ENCODE results near the gene MSRB3.

DNA sequence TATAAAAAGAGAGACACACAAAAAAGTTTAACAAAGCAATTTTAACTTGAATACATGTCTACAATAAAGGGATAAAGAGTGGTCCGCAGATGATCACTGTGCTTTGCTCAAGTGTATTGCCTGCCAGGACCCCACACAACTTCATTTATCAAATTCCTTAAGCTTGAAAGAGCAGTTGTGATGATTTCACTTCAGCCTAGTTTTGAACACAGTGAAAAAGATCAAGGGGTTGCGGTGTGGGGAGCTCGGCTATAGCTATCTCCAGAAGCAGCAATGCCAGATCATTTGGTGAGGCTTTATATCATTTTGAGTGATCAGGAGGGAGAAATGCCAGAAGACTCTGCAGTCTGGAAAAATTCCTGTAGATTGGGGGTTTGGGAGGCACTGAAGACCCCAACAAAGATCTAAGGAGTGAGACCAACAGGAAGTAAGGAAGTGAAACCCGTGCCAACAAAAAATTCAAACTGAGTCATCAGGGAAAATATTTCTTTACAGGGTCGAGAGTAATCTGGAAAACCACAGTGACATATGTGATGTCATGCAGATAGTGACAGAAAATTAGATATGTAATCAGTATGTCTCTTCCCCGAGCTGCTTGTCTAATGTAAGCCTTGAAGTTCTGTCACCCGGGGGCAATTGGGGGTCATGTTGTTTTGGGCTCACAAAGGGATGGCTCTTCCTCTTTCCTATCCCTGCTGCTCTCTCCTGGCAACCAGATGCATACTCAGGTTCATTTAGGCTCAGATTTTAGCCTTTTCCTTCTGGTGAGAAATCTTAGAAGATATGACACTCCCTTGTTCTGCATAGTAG is 221.8 kb downstream of the MSRB3 start:
- TF ChIP-seq POLR2A (IDR thresholded peaks at IDR 0.05) (no peak), EP300 (IDR thresholded peaks at IDR 0.05) (no peak)
- TF ChIP-seq, protein P1, sequence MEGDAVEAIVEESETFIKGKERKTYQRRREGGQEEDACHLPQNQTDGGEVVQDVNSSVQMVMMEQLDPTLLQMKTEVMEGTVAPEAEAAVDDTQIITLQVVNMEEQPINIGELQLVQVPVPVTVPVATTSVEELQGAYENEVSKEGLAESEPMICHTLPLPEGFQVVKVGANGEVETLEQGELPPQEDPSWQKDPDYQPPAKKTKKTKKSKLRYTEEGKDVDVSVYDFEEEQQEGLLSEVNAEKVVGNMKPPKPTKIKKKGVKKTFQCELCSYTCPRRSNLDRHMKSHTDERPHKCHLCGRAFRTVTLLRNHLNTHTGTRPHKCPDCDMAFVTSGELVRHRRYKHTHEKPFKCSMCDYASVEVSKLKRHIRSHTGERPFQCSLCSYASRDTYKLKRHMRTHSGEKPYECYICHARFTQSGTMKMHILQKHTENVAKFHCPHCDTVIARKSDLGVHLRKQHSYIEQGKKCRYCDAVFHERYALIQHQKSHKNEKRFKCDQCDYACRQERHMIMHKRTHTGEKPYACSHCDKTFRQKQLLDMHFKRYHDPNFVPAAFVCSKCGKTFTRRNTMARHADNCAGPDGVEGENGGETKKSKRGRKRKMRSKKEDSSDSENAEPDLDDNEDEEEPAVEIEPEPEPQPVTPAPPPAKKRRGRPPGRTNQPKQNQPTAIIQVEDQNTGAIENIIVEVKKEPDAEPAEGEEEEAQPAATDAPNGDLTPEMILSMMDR (IDR thresholded peaks at IDR 0.05), result no peak

Measured in gastroesophageal sphincter (tissue), 3 donors.